PC-3 (cell line): ENCODE measurements around the gene NNT. TPM values are rescaled to one million over a fixed set of nuclear protein-coding genes. Genes with fewer than 3 reads are reported as not detected.
"Not testable (repeated sequence)": the region's sequence is repeated elsewhere in the genome, so short reads cannot be mapped to it uniquely, and the experiment has no call there.

Experiments used
- ATAC-seq: fragments of 200-7000 bp; cut with Tn5 transposase; 2 replicates; pipeline ENCODE4 v1.9.1; 2020; ENCODE audit warnings: mild to moderate bottlenecking, moderate library complexity
- BruUV-seq: library from RNA; stranded (reverse); fragments of 400-500 nt; replicated peaks from 2 replicates; lab custom pipeline; 2021; lab: Mats Ljungman, UMichigan
- CTCF ChIA-PET: fragments of 300-600 bp; sonication (Branson Sonifier 250); formaldehyde crosslinking; loops from one replicate; lab custom pipeline; 2022; ENCODE audit warnings: antibody characterized with exemption; lab: Charles Lee
- POLR2A ChIA-PET: fragments of 300-600 bp; sonication (Branson Sonifier 250); formaldehyde crosslinking; loops from one replicate; lab custom pipeline; 2022; ENCODE audit warnings: antibody characterized with exemption; ENCODE audit not compliant: unreplicated experiment; lab: Charles Lee
- DNase-seq: peaks from one replicate; pipeline ENCODE4 v3.0.0-alpha.2; 2015
- H2AFZ ChIP-seq: fragments of 300-600 bp; sonication (generic); 2 replicates; pipeline ENCODE4 v1.6.0; 2016; ENCODE audit warnings: antibody characterized with exemption, low read length
- H3F3A ChIP-seq: fragments of 300-600 bp; sonication (generic); one replicate; pipeline ENCODE4 v1.6.0; 2017; ENCODE audit warnings: antibody characterized with exemption, low read length, control low read depth, mild to moderate bottlenecking; ENCODE audit not compliant: unreplicated experiment
- H3K27ac ChIP-seq: fragments of 300-600 bp; sonication (generic); 2 replicates; pipeline ENCODE4 v1.5.1; 2016; ENCODE audit warnings: mild to moderate bottlenecking, low read length
- H3K27me3 ChIP-seq: fragments of 300-600 bp; sonication (generic); 2 replicates; pipeline ENCODE4 v1.6.1; 2016; ENCODE audit warnings: low read length, mixed read lengths
- H3K36me3 ChIP-seq: fragments of 300-600 bp; sonication (generic); 2 replicates; pipeline ENCODE4 v1.6.1; 2016; ENCODE audit warnings: low read depth, mixed run types, low read length, mixed read lengths
- H3K4me1 ChIP-seq: fragments of 300-600 bp; sonication (generic); 2 replicates; pipeline ENCODE4 v1.5.1; 2016; ENCODE audit warnings: low read length; ENCODE audit not compliant: insufficient read depth
- H3K4me2 ChIP-seq: fragments of 300-600 bp; sonication (generic); 2 replicates; pipeline ENCODE4 v1.6.0; 2016; ENCODE audit warnings: low read length
- H3K4me3 ChIP-seq: fragments of 300-600 bp; sonication (generic); 2 replicates; pipeline ENCODE4 v1.5.1; 2016; ENCODE audit warnings: mild to moderate bottlenecking, low read length, mixed read lengths
- H3K79me2 ChIP-seq: fragments of 300-600 bp; sonication (generic); 2 replicates; pipeline ENCODE4 v1.6.1; 2017; ENCODE audit warnings: low read length, mixed read lengths
- H3K9ac ChIP-seq: fragments of 300-600 bp; sonication (generic); 2 replicates; pipeline ENCODE4 v1.6.0; 2016; ENCODE audit warnings: mild to moderate bottlenecking, low read length
- H3K9me2 ChIP-seq: fragments of 300-600 bp; sonication (generic); replicated peaks from 2 replicates; pipeline ENCODE4 v1.6.1; 2016; ENCODE audit warnings: mixed run types, low read length, mixed read lengths
- H3K9me3 ChIP-seq: fragments of 300-600 bp; sonication (generic); 2 replicates; pipeline ENCODE4 v1.6.1; 2016; ENCODE audit warnings: low read length, mixed read lengths
- H4K20me1 ChIP-seq: fragments of 300-600 bp; sonication (generic); 2 replicates; pipeline ENCODE4 v1.6.1; 2016; ENCODE audit warnings: low read length, mixed read lengths
- EZH2 ChIP-seq: fragments of 300-600 bp; sonication (generic); IDR thresholded peaks from one replicate; pipeline ENCODE4 v1.6.1; 2017; ENCODE audit warnings: antibody characterized with exemption, mild to moderate bottlenecking, low read length; ENCODE audit not compliant: unreplicated experiment
- EZH2phosphoT487 ChIP-seq: fragments of 300-600 bp; sonication (generic); IDR thresholded peaks from 2 replicates; pipeline ENCODE4 v1.6.1; 2018; ENCODE audit warnings: mild to moderate bottlenecking, antibody characterized with exemption, low read length, borderline replicate concordance
- intact Hi-C: fragments of 100-400 bp; cut with micrococcal nuclease; formaldehyde crosslinking; loops from 2 replicates; pipeline ENCODE4 v1.9.0; 2023
- total RNA-seq: library from RNA; depleted of rRNA; stranded (reverse); fragments of >200 nt; gene quantifications from 2 replicates; pipeline ENCODE4 v1.2.3, GENCODE V29; 2014
- TF ChIP-seq, protein P1 (sequence below): fragments of 300-600 bp; sonication (generic); conservative IDR thresholded peaks from 2 replicates; pipeline ENCODE4 v1.5.1; 2017; ENCODE audit warnings: antibody characterized with exemption, low read depth, mild to moderate bottlenecking, low read length

Gene NNT
- total RNA-seq, 1 experiment from 2014 or later, result 15.6 TPM

DNA sequence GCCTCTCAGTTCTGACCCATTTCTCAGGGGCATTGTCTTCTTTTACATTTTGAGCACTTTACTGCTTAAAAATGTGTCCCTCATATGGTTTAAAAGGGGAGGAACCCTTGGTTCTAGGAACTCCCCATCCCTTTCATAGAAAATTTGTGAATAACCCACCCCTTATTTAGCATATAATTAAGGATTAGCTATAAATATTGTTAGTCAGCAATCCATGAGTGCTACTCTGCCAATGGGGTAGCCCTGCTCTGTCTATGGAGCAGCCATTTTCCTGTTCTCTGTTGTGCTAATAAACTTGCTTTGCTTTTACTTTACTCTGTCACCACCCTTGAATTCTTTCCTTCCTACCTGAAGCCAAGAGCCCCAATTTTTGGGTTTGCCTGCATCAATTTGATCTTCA lies 12.3 kb upstream of the NNT start:
- no peak for DNase-seq
- no peaks in the 10 kb centered on the region for H3K9me2 ChIP-seq
- H3K27ac ChIP-seq, result no peak overlapping the region
- no peaks in the 10 kb centered on the region for H3F3A ChIP-seq
- no peaks in the 10 kb centered on the region for H3K36me3 ChIP-seq
- no peaks in the 10 kb centered on the region for H3K9me3 ChIP-seq
- no peak overlapping the region for H3K4me3 ChIP-seq
- H3K4me2 ChIP-seq, result no peak overlapping the region
- no peak overlapping the region for H2AFZ ChIP-seq
- no TSS peak for BruUV-seq
- POLR2A ChIA-PET, result no interaction called here
- TF ChIP-seq, protein P1, sequence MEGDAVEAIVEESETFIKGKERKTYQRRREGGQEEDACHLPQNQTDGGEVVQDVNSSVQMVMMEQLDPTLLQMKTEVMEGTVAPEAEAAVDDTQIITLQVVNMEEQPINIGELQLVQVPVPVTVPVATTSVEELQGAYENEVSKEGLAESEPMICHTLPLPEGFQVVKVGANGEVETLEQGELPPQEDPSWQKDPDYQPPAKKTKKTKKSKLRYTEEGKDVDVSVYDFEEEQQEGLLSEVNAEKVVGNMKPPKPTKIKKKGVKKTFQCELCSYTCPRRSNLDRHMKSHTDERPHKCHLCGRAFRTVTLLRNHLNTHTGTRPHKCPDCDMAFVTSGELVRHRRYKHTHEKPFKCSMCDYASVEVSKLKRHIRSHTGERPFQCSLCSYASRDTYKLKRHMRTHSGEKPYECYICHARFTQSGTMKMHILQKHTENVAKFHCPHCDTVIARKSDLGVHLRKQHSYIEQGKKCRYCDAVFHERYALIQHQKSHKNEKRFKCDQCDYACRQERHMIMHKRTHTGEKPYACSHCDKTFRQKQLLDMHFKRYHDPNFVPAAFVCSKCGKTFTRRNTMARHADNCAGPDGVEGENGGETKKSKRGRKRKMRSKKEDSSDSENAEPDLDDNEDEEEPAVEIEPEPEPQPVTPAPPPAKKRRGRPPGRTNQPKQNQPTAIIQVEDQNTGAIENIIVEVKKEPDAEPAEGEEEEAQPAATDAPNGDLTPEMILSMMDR, result no peak
- TF ChIP-seq EZH2phosphoT487 (no peak), EZH2 (no peak)
- no peak overlapping the region for H3K9ac ChIP-seq
- H3K79me2 ChIP-seq, result no peaks in the 10 kb centered on the region
- H3K27me3 ChIP-seq, result no peaks in the 10 kb centered on the region
- ATAC-seq, result no peak
- H3K4me1 ChIP-seq, result no peaks in the 10 kb centered on the region
- intact Hi-C loops, result no loop called here
- H4K20me1 ChIP-seq, result no peaks in the 10 kb centered on the region
- CTCF ChIA-PET, result no interaction called here

DNA sequence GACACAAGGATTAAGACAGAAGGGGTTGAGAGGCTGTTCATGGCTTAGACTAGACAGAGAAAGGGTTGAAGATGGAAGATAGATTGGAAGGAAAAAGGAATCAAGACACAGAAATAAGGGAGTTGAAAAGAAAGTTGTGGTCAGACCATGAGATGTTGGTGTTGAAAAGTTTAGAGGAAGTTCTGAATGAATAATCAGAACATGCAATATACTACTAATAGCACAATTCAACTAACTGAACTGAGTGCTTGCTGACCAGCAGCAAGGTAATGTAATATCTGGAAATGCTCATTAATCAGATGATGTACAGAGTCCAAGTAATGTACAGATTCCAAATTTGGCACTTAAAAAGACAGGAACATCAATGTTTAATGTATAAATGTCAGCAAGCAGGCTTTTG lies 10.6 kb upstream of the NNT start:
- Histone ChIP-seq H3F3A (no peaks in the 10 kb centered on the region), H3K4me2 (no peak overlapping the region)
- CTCF ChIA-PET, result no interaction called here

DNA sequence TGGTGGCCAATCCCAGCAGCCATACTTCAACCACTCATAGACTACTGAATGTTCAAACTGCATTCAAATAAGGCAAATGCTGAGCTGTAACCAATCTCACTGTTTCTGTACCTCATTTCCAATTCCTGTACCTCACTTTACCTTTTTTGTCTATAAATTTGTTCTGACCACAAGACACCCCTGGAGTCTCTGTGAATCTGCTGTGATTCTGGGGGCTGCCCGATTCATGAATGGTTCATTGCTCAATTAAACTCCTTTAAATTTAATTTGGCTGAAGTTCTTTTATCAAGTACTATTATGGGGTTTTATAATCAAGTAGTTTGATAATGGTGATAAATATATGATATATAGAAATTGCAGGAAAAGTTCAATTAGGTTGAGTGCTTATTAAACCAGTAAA lies 4.1 kb upstream of the NNT start:
- H3F3A ChIP-seq, H3K27me3 ChIP-seq, intact Hi-C loops, BruUV-seq, H3K36me3 ChIP-seq, H3K4me2 ChIP-seq, POLR2A ChIA-PET, CTCF ChIA-PET, ATAC-seq, H3K27ac ChIP-seq, DNase-seq, H3K9ac ChIP-seq, H2AFZ ChIP-seq, H3K4me3 ChIP-seq, H3K9me3 ChIP-seq, H4K20me1 ChIP-seq, H3K9me2 ChIP-seq: not testable (repeated sequence)
- Histone ChIP-seq H3K4me1 (peaks cover 22% of the 10 kb centered on the region), H3K79me2 (peaks cover 12% of the 10 kb centered on the region; the same call in 1 of the 2 replicates)

More for the DNA sequence above, 10.6 kb upstream of the NNT start:
- H2AFZ ChIP-seq, result no peak overlapping the region
- intact Hi-C loops, result no loop called here
- H3K79me2 ChIP-seq, result no peaks in the 10 kb centered on the region
- H3K27me3 ChIP-seq, result no peaks in the 10 kb centered on the region
- no peak overlapping the region for H3K27ac ChIP-seq
- no peak for DNase-seq
- no peak for ATAC-seq
- H4K20me1 ChIP-seq, result no peaks in the 10 kb centered on the region
- POLR2A ChIA-PET, result no interaction called here
- no peaks in the 10 kb centered on the region for H3K36me3 ChIP-seq
- H3K9me3 ChIP-seq, result no peaks in the 10 kb centered on the region
- H3K4me3 ChIP-seq, result no peak overlapping the region
- H3K9me2 ChIP-seq, result no peaks in the 10 kb centered on the region
- TF ChIP-seq EZH2, result no peak
- TF ChIP-seq, protein P1, result no peak
- BruUV-seq, result no TSS peak
- H3K9ac ChIP-seq, result no peak overlapping the region
- no peaks in the 10 kb centered on the region for H3K4me1 ChIP-seq
